H9 (cell line): ENCODE results near the gene SPDYE6. TPM values are rescaled to one million over a fixed set of nuclear protein-coding genes. Genes with fewer than 3 reads are reported as not detected.
"Not testable (repeated sequence)": the region's sequence is repeated elsewhere in the genome, so short reads cannot be mapped to it uniquely, and the experiment has no call there.

ENCODE experiments used
- DNase-seq: peaks from one replicate; pipeline ENCODE4 v3.0.0-alpha.2; 2017
- H2AFZ ChIP-seq: one replicate; pipeline ENCODE4 v1.6.1; 2013; ENCODE audit warnings: mild to moderate bottlenecking, low read length, control low read depth, moderate library complexity
- H2AK5ac ChIP-seq: 2 replicates; pipeline ENCODE4 v1.6.1; 2013; ENCODE audit warnings: low read length, control low read depth, mixed read lengths; ENCODE audit not compliant: insufficient read length
- H2BK120ac ChIP-seq: one replicate; pipeline ENCODE4 v1.6.1; 2013; ENCODE audit warnings: low read depth, mild to moderate bottlenecking, low read length, control low read depth, inconsistent platforms; ENCODE audit not compliant: poor library complexity, severe bottlenecking
- H2BK12ac ChIP-seq: 2 replicates; pipeline ENCODE4 v1.6.1; 2013; ENCODE audit warnings: low read length, control low read depth, mixed read lengths, low read depth; ENCODE audit not compliant: insufficient read length
- H2BK15ac ChIP-seq: 2 replicates; pipeline ENCODE4 v1.6.1; 2013; ENCODE audit warnings: low read depth, low read length, control low read depth
- H2BK20ac ChIP-seq: one replicate; pipeline ENCODE4 v1.6.1; 2013; ENCODE audit warnings: low read depth, mild to moderate bottlenecking, low read length, control low read depth, inconsistent platforms; ENCODE audit not compliant: poor library complexity, severe bottlenecking
- H2BK5ac ChIP-seq: 2 replicates; pipeline ENCODE4 v1.6.1; 2013; ENCODE audit warnings: low read length, control low read depth, mixed read lengths; ENCODE audit not compliant: insufficient read length
- H3K14ac ChIP-seq: 2 replicates; pipeline ENCODE4 v1.6.1; 2013; ENCODE audit warnings: low read length, control low read depth; ENCODE audit not compliant: insufficient read depth
- H3K18ac ChIP-seq: 2 replicates; pipeline ENCODE4 v1.6.1; 2013; ENCODE audit warnings: low read depth, mild to moderate bottlenecking, mixed read lengths, low read length, control low read depth; ENCODE audit not compliant: insufficient read length
- H3K23ac ChIP-seq: 2 replicates; pipeline ENCODE4 v1.6.1; 2013; ENCODE audit warnings: low read length, control low read depth, mixed read lengths, low read depth; ENCODE audit not compliant: insufficient read length
- H3K23me2 ChIP-seq: 2 replicates; pipeline ENCODE4 v1.6.1; 2013; ENCODE audit warnings: low read depth, mild to moderate bottlenecking, mixed read lengths, low read length, control low read depth; ENCODE audit not compliant: insufficient read length, poor library complexity, severe bottlenecking
- H3K27ac ChIP-seq: 2 replicates; pipeline ENCODE4 v1.5.1; 2013; ENCODE audit warnings: low read length, control low read depth, mixed read lengths, low read depth; ENCODE audit not compliant: insufficient read length
- H3K27me3 ChIP-seq: 2 replicates; pipeline ENCODE4 v1.6.1; 2013; ENCODE audit warnings: low read length, control low read depth, inconsistent platforms; ENCODE audit not compliant: insufficient read depth
- H3K4ac ChIP-seq: 2 replicates; pipeline ENCODE4 v1.6.1; 2013; ENCODE audit warnings: low read depth, mild to moderate bottlenecking, control low read depth, inconsistent platforms, low read length, moderate library complexity
- H3K4me1 ChIP-seq: 2 replicates; pipeline ENCODE4 v1.6.1; 2013; ENCODE audit warnings: low read length, control low read depth, inconsistent platforms; ENCODE audit not compliant: insufficient read depth
- H3K4me2 ChIP-seq: 2 replicates; pipeline ENCODE4 v1.6.1; 2013; ENCODE audit warnings: low read length, control low read depth, mixed read lengths; ENCODE audit not compliant: insufficient read length, insufficient read depth
- H3K56ac ChIP-seq: 2 replicates; pipeline ENCODE4 v1.6.1; 2013; ENCODE audit warnings: low read depth, mild to moderate bottlenecking, mixed read lengths, low read length, control low read depth; ENCODE audit not compliant: insufficient read length
- H3K79me1 ChIP-seq: 2 replicates; pipeline ENCODE4 v1.6.1; 2013; ENCODE audit warnings: low read depth, mild to moderate bottlenecking, moderate library complexity, low read length, control low read depth, inconsistent platforms; ENCODE audit not compliant: insufficient read depth, poor library complexity, severe bottlenecking
- H3K79me2 ChIP-seq: 2 replicates; pipeline ENCODE4 v1.6.1; 2013; ENCODE audit warnings: low read length, control low read depth, inconsistent platforms; ENCODE audit not compliant: insufficient read depth
- H3K9ac ChIP-seq: 2 replicates; pipeline ENCODE4 v1.6.1; 2013; ENCODE audit warnings: low read length, control low read depth, mixed read lengths; ENCODE audit not compliant: insufficient read length; ENCODE audit errors: extremely low read depth
- H3K9me3 ChIP-seq: one replicate; pipeline ENCODE4 v1.6.1; 2013; ENCODE audit warnings: low read depth, low read length, inconsistent platforms; ENCODE audit not compliant: control insufficient read depth
- H3T11ph ChIP-seq: one replicate; pipeline ENCODE4 v1.6.1; 2013; ENCODE audit warnings: mild to moderate bottlenecking, low read length, control low read depth, inconsistent platforms
- H4K20me1 ChIP-seq: one replicate; pipeline ENCODE4 v1.6.1; 2013; ENCODE audit not compliant: control insufficient read depth, insufficient read length, insufficient read depth
- H4K5ac ChIP-seq: 2 replicates; pipeline ENCODE4 v1.6.1; 2013; ENCODE audit warnings: low read depth, mild to moderate bottlenecking, mixed read lengths, low read length, control low read depth; ENCODE audit not compliant: insufficient read length
- H4K8ac ChIP-seq: replicated peaks from 2 replicates; pipeline ENCODE4 v1.6.1; 2013; ENCODE audit warnings: low read length, control low read depth, mixed read lengths, low read depth; ENCODE audit not compliant: insufficient read length
- H4K91ac ChIP-seq: 2 replicates; pipeline ENCODE4 v1.6.1; 2013; ENCODE audit warnings: low read depth, mild to moderate bottlenecking, moderate library complexity, mixed read lengths, low read length, control low read depth; ENCODE audit not compliant: insufficient read length
- H3K27ac Mint-ChIP-seq, 3 experiments: 2 replicates in 2 of 3; 3 replicates in 1 of 3; pipeline ENCODE4 v1.8.0; 2020 to 2021; ENCODE audit warnings: mixed read lengths in 3 of 3, mild to moderate bottlenecking in 1 of 3, moderate library complexity in 1 of 3
- H3K27me3 Mint-ChIP-seq: 2 replicates; pipeline ENCODE4 v1.8.0; 2021; ENCODE audit warnings: low read depth, mild to moderate bottlenecking, moderate library complexity, mixed read lengths
- H3K36me3 Mint-ChIP-seq, 3 experiments: 2 replicates in 2 of 3; 3 replicates in 1 of 3; pipeline ENCODE4 v1.8.0; 2020 to 2021; ENCODE audit warnings: low read depth in 3 of 3, mixed read lengths in 3 of 3; ENCODE audit not compliant: insufficient read depth in 1 of 3
- H3K4me1 Mint-ChIP-seq, 2 experiments: 2 replicates each; pipeline ENCODE4 v1.8.0; 2020; ENCODE audit warnings: mixed read lengths in 2 of 2
- H3K4me3 Mint-ChIP-seq, 2 experiments: 2 replicates in 1 of 2; 3 replicates in 1 of 2; pipeline ENCODE4 v1.8.0; 2020 to 2021; ENCODE audit warnings: mild to moderate bottlenecking in 2 of 2, mixed read lengths in 2 of 2, moderate library complexity in 1 of 2
- H3K9me3 Mint-ChIP-seq, 2 experiments: 2 replicates in 1 of 2; 3 replicates in 1 of 2; pipeline ENCODE4 v1.8.0; 2020; ENCODE audit warnings: mild to moderate bottlenecking in 2 of 2, mixed read lengths in 2 of 2, moderate library complexity in 1 of 2
- WGBS: extraction: QIAGEN DNeasy Blood & Tissue Kit; methylation state at CpG from one replicate; pipeline ENCODE4 v1.1.7; 2013; ENCODE audit warnings: missing lambda C conversion rate, low lambda C conversion rate, mixed read lengths; ENCODE audit not compliant: insufficient read length; ENCODE audit errors: extremely low coverage; 5-methylcytosine and 5-hydroxymethylcytosine counted together
- total RNA-seq: library from RNA; stranded (reverse); gene quantifications from 2 replicates; pipeline ENCODE4 v1.2.1, GENCODE V29; 2021

Gene SPDYE6
- total RNA-seq, 1 experiment from 2014 or later: not detected

DNA sequence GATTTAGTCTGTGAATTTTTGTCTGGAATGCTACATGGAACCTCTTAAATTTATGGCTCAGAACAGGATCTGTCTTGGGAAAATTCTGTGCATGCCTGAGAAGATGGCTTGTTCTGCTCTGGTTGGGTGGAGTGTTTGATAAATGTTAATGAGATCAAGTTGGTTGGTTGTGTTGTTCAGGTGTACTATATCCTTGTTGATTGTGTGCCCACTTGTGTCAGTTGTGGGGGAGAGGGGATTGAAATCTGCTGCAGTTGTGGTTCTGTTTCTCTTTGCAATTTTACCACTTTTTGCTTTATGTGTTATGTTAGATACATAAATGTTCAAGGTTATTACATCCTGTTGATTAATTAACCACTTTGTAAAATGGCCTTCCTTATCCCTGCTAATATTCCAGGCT is 13.8 kb upstream of the SPDYE6 start:
- not testable (repeated sequence) for H3K27me3 ChIP-seq, H3K56ac ChIP-seq, H2BK5ac ChIP-seq, H3K4ac ChIP-seq, H3K9me3 ChIP-seq, H3K4me2 ChIP-seq, H2AFZ ChIP-seq, H3K79me1 ChIP-seq, H2BK120ac ChIP-seq, H3K9me3 Mint-ChIP-seq, H2AK5ac ChIP-seq, H3K27ac ChIP-seq, H3K9ac ChIP-seq, H3K4me1 Mint-ChIP-seq, DNase-seq, H3K4me1 ChIP-seq, H2BK20ac ChIP-seq, H2BK15ac ChIP-seq, H3K18ac ChIP-seq, H3K23ac ChIP-seq, H3K23me2 ChIP-seq, H3K27ac Mint-ChIP-seq, H3K4me3 Mint-ChIP-seq, H4K91ac ChIP-seq, H3K27me3 Mint-ChIP-seq, H4K5ac ChIP-seq, H4K20me1 ChIP-seq, H3K14ac ChIP-seq, H4K8ac ChIP-seq, H3T11ph ChIP-seq, H3K79me2 ChIP-seq, H2BK12ac ChIP-seq
- peaks cover 28 to 43% (median 40%) of the 10 kb centered on the region in 3 experiments for H3K36me3 Mint-ChIP-seq

- H3K18ac ChIP-seq, H2AK5ac ChIP-seq, H3K4me2 ChIP-seq, H3K14ac ChIP-seq, H3K4me1 ChIP-seq, H4K5ac ChIP-seq, H2BK5ac ChIP-seq, H4K8ac ChIP-seq, H3K9me3 ChIP-seq, H4K20me1 ChIP-seq, H2BK120ac ChIP-seq, H2BK12ac ChIP-seq, H3K79me2 ChIP-seq, H2BK15ac ChIP-seq, H2BK20ac ChIP-seq, H4K91ac ChIP-seq, H3K79me1 ChIP-seq, H3K27me3 ChIP-seq, H3K27me3 Mint-ChIP-seq, H3K9ac ChIP-seq, H3K4me1 Mint-ChIP-seq, H3K23me2 ChIP-seq, H3K56ac ChIP-seq, H3T11ph ChIP-seq, H2AFZ ChIP-seq, H3K9me3 Mint-ChIP-seq, H3K27ac ChIP-seq, DNase-seq, H3K23ac ChIP-seq, H3K27ac Mint-ChIP-seq, H3K4ac ChIP-seq: not testable (repeated sequence)
- Mint-ChIP-seq H3K4me3 (peak overlapping the region; percentile 26 to 68; a peak in 4 of 5 replicates), H3K36me3 (peaks cover 22 to 30% (median 29%) of the 10 kb centered on the region in 3 experiments)
- no CpG with 5 or more reads among the region's 7 CpGs for WGBS
These were observed 9.1 kb upstream of the SPDYE6 start for GRCh38 chr7:102365390-102365789.
